K562 (cell line): Measurements from ENCODE around the gene SLC6A6. TPM values are rescaled to one million over a fixed set of nuclear protein-coding genes. Genes with fewer than 3 reads are reported as not detected.
A peak's percentile ranks its signal among the peaks of the same experiment; 100 is the strongest.

ENCODE experiments used
- CBX8 ChIP-seq: fragments of 200-600 bp; sonication (generic); IDR thresholded peaks from 2 replicates; pipeline ENCODE4 v1.6.1; 2012; ENCODE audit warnings: borderline replicate concordance, mixed run types, low read depth, mild to moderate bottlenecking, moderate library complexity, mixed read lengths, low read length, control low read depth, inconsistent platforms; ENCODE audit not compliant: poor library complexity, severe bottlenecking; ENCODE audit errors: extremely low read depth
- GABPB2 ChIP-seq: fragments of 250-450 bp; sonication (Bioruptor Pico); conservative IDR thresholded peaks from 2 replicates; pipeline ENCODE4 v1.5.1; 2021; ENCODE audit warnings: mild to moderate bottlenecking
- HNRNPH1 ChIP-seq: fragments of 200-400 bp; formaldehyde crosslinking; optimal IDR thresholded peaks from 2 replicates; pipeline ENCODE3; 2017; ENCODE audit warnings: low read depth, mild to moderate bottlenecking, low read length, moderate library complexity
- KAT7 ChIP-seq: sonication (generic); formaldehyde crosslinking; IDR thresholded peaks from 2 replicates; pipeline ENCODE4 v1.8.0; 2022; ENCODE audit warnings: missing genetic modification reagents, mild to moderate bottlenecking, borderline replicate concordance
- KDM4B ChIP-seq, 2 experiments: fragments of 450-650 bp in 1 of 2; sonication (generic) in 1 of 2; IDR thresholded peaks; 2 replicates each; pipeline ENCODE4 v1.6.1; 2016 to 2017; ENCODE audit warnings: borderline replicate concordance in 2 of 2, antibody characterized with exemption in 1 of 2, low read depth in 1 of 2, mild to moderate bottlenecking in 1 of 2
- L3MBTL2 ChIP-seq: fragments of 450-650 bp; IDR thresholded peaks from 2 replicates; pipeline ENCODE4 v1.6.1; 2016; ENCODE audit warnings: mild to moderate bottlenecking, moderate library complexity
- MAX ChIP-seq: sonication (generic); formaldehyde crosslinking; IDR thresholded peaks from 2 replicates; pipeline ENCODE4 v1.9.0; 2022; ENCODE audit warnings: mild to moderate bottlenecking, missing genetic modification reagents
- MEIS2 ChIP-seq: fragments of 450-650 bp; IDR thresholded peaks from 2 replicates; pipeline ENCODE4 v1.6.1; 2014; ENCODE audit warnings: mild to moderate bottlenecking; ENCODE audit not compliant: partially characterized antibody
- MTA1 ChIP-seq: fragments of 450-650 bp; IDR thresholded peaks from 2 replicates; pipeline ENCODE4 v1.6.1; 2017; ENCODE audit warnings: borderline replicate concordance
- NFATC3 ChIP-seq: fragments of 450-650 bp; IDR thresholded peaks from 2 replicates; pipeline ENCODE4 v1.6.1; 2017; ENCODE audit warnings: mild to moderate bottlenecking
- NFIX ChIP-seq: fragments of 250-450 bp; sonication (Bioruptor Pico); IDR thresholded peaks from 2 replicates; pipeline ENCODE4 v1.4.0; 2020; ENCODE audit warnings: low read depth, mild to moderate bottlenecking, moderate library complexity
- NUFIP1 ChIP-seq: fragments of 450-650 bp; IDR thresholded peaks from 2 replicates; pipeline ENCODE4 v1.6.1; 2018; ENCODE audit not compliant: partially characterized antibody
- POLR2AphosphoS5 ChIP-seq: IDR thresholded peaks from 2 replicates; pipeline ENCODE4 v1.6.1; 2011; ENCODE audit warnings: mild to moderate bottlenecking, low read depth, low read length, moderate library complexity; ENCODE audit not compliant: control insufficient read depth, insufficient read depth
- PYGO2 ChIP-seq: fragments of 450-650 bp; IDR thresholded peaks from 2 replicates; pipeline ENCODE4 v1.6.1; 2016; ENCODE audit warnings: mild to moderate bottlenecking, missing genetic modification characterization, moderate library complexity, missing compliant biosample characterization
- RBFOX2 ChIP-seq: fragments of 200-400 bp; formaldehyde crosslinking; IDR thresholded peaks from 2 replicates; pipeline ENCODE4 v1.6.1; 2017; ENCODE audit warnings: low read depth, mild to moderate bottlenecking, low read length, moderate library complexity
- SIX5 ChIP-seq, 2 experiments: IDR thresholded peaks; 2 replicates each; pipeline ENCODE4 v1.6.1; 2011; ENCODE audit warnings: low read length in 2 of 2, borderline replicate concordance in 1 of 2, low read depth in 1 of 2, mild to moderate bottlenecking in 1 of 2, moderate library complexity in 1 of 2; ENCODE audit not compliant: insufficient read depth in 1 of 2
- SMC3 ChIP-seq: conservative IDR thresholded peaks from 2 replicates; pipeline ENCODE4 v1.6.1; 2011; ENCODE audit warnings: low read depth, low read length, improper control_type of control experiment; ENCODE audit not compliant: insufficient read depth
- SNRNP70 ChIP-seq: fragments of 200-400 bp; formaldehyde crosslinking; optimal IDR thresholded peaks from 2 replicates; pipeline ENCODE3; 2017; ENCODE audit warnings: low read depth, low read length
- SPI1 ChIP-seq: IDR thresholded peaks from 2 replicates; pipeline ENCODE4 v1.6.1; 2011; ENCODE audit warnings: low read depth, low read length, control low read depth, borderline replicate concordance
- SRF ChIP-seq, 2 experiments: fragments of 250-450, 450-650 bp in 1 of 2; sonication (Bioruptor Pico) in 1 of 2; sonication (generic) in 1 of 2; formaldehyde crosslinking; IDR thresholded peaks; 2 replicates each; pipeline versions ENCODE4 v1.5.0 to v1.5.1; 2020 to 2022; ENCODE audit warnings: mild to moderate bottlenecking in 1 of 2, missing genetic modification reagents in 1 of 2
- TEAD1 ChIP-seq, 2 experiments: fragments of 450-650 bp in 1 of 2; sonication (generic) in 1 of 2; formaldehyde crosslinking; IDR thresholded peaks; 2 replicates each; pipeline versions ENCODE4 v1.4.0 to v1.8.0; 2020 to 2022; ENCODE audit warnings: mild to moderate bottlenecking in 2 of 2, missing genetic modification reagents in 1 of 2
- TRIM24 ChIP-seq, 2 experiments: fragments of 450-650 bp; IDR thresholded peaks; 2 replicates each; pipeline ENCODE4 v1.6.1; 2016
- TRIM28 ChIP-seq: fragments of 450-650 bp; IDR thresholded peaks from 2 replicates; pipeline ENCODE4 v1.6.1; 2017
- XRCC5 ChIP-seq: fragments of 200-400 bp; formaldehyde crosslinking; IDR thresholded peaks from 2 replicates; pipeline ENCODE4 v1.6.1; 2017; ENCODE audit warnings: low read depth, mild to moderate bottlenecking, low read length
- ZNF133 ChIP-seq: fragments of 250-450 bp; sonication (Bioruptor Pico); IDR thresholded peaks from 2 replicates; pipeline ENCODE4 v1.4.0; 2020; ENCODE audit warnings: mild to moderate bottlenecking
- ZNF140 ChIP-seq: fragments of 250-450 bp; sonication (Bioruptor Pico); IDR thresholded peaks from 2 replicates; pipeline ENCODE4 v1.8.0; 2021; ENCODE audit warnings: moderate library complexity, mild to moderate bottlenecking, inconsistent platforms
- ZNF274 ChIP-seq: IDR thresholded peaks from 2 replicates; pipeline ENCODE4 v1.6.1; 2011; ENCODE audit warnings: low read depth, mild to moderate bottlenecking, low read length, moderate library complexity, borderline replicate concordance
- ZNF324 ChIP-seq: fragments of 250-450 bp; sonication (Bioruptor Pico); IDR thresholded peaks from 2 replicates; pipeline ENCODE4 v1.4.0; 2020; ENCODE audit warnings: mild to moderate bottlenecking
- ZNF699 ChIP-seq: fragments of 250-450 bp; sonication (Bioruptor Pico); IDR thresholded peaks from 2 replicates; pipeline ENCODE4 v1.8.0; 2021; ENCODE audit warnings: mild to moderate bottlenecking, moderate library complexity; ENCODE audit not compliant: insufficient replicate concordance
- polyA plus RNA-seq, 8 experiments: library from polyadenylated mRNA; depleted of rRNA in 4 of 8; stranded (reverse) in 5 of 8; unstranded in 3 of 8; fragments of >200 nt; fragmentation: Nextera tagmentation in 2 of 8; fragmentation: Illumina TruSeq in 1 of 8; extraction: Ambion mirVana in 2 of 8; extraction: Trizol in 1 of 8; gene quantifications; 2 replicates each; pipeline versions ENCODE4 v1.2.1 to v1.2.3, GENCODE V29; 2011 to 2014; ENCODE audit warnings: inconsistent platforms in 1 of 8, missing spikeins in 1 of 8
- total RNA-seq, 7 experiments: library from RNA; depleted of rRNA in 6 of 7; stranded (reverse); fragments of >200 nt in 6 of 7; fragmentation: Illumina TruSeq in 2 of 7; extraction: Trizol in 2 of 7; gene quantifications; 2 replicates each; pipeline versions ENCODE4 v1.2.1 to v1.2.3, GENCODE V29; 2011 to 2021; ENCODE audit warnings: low replicate concordance in 1 of 7
- TF ChIP-seq, protein P1 (sequence below): fragments of 450-650 bp; IDR thresholded peaks from 2 replicates; pipeline ENCODE4 v1.6.1; 2016; ENCODE audit warnings: antibody characterized with exemption

SLC6A6 gene
- total and polyA plus RNA-seq, 9 of the 15 experiments (the other 6 are each of a cell fraction or from before 2014, with no cell fraction given), result 12.3 to 203 (median 93.2) TPM

DNA sequence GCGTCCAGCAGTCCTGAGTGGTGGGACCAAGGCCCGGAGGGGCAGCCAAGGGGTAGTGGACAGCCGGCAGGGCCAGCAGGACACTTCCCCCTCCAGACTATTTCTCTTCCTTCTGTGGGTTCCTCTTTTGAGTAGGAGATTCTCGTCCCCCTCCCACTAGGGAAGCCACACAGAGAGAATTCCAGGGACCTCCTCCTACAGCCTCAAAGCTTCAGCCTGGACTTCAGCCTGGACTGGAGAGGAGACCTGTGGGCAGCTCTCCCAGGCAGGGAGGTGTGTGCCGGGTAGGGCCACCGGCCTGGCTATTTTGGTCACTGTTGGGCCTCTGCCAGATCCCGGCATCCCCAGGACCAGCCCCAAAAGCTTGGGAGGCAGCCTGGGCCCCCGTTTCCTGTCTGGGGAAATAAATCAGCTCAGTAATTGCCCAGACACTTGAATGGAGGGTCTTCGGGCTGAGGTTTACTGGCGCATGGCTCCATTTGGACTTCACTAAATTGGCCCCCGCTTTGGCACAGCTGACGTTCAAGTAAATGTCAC, 1.3 kb downstream of the SLC6A6 start (continued):
- TF ChIP-seq SIX5 (IDR thresholded peaks at IDR 0.05; ENCODE audit: borderline replicate concordance in 1 of 2, insufficient read depth in 1 of 2, low read depth in 1 of 2, low read length in 2 of 2), result no peak
- TF ChIP-seq GABPB2 (CRISPR knock-in tag), result no peak
- TF ChIP-seq NFATC3, result no peak
- TF ChIP-seq, protein P1, sequence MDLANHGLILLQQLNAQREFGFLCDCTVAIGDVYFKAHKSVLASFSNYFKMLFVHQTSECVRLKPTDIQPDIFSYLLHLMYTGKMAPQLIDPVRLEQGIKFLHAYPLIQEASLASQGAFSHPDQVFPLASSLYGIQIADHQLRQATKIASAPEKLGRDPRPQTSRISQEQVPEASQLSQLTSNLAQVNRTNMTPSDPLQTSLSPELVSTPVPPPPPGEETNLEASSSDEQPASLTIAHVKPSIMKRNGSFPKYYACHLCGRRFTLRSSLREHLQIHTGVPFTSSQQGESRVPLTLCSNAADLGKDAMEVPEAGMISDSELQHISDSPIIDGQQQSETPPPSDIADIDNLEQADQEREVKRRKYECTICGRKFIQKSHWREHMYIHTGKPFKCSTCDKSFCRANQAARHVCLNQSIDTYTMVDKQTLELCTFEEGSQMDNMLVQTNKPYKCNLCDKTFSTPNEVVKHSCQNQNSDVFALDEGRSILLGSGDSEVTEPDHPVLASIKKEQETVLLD, result no peak
- no peak for TF ChIP-seq ZNF324 (CRISPR knock-in tag)
- no peak for TF ChIP-seq ZNF699 (CRISPR knock-in tag)
- TF ChIP-seq MEIS2, result peak; percentile 83
- no peak for TF ChIP-seq PYGO2
- TF ChIP-seq ZNF133 (CRISPR knock-in tag), result no peak
- no peak for TF ChIP-seq ZNF140 (CRISPR knock-in tag)
- TF ChIP-seq HNRNPH1, result no peak
- TF ChIP-seq SMC3, result no peak
- peak; percentile 97 for TF ChIP-seq SPI1
- TF ChIP-seq POLR2AphosphoS5, result 0 out of 2 replicates have a peak, but pooled peaks have one; percentile 6
- no peak for TF ChIP-seq NFIX (CRISPR knock-in tag)
- TF ChIP-seq SNRNP70, result no peak
- TF ChIP-seq NUFIP1, result no peak
- no peak for TF ChIP-seq TRIM24 (IDR thresholded peaks at IDR 0.05)
- no peak for TF ChIP-seq XRCC5
- peak in 1 of 2 experiments; percentile 34; a peak in 1 of 4 replicates for TF ChIP-seq SRF (CRISPR knock-in tag; IDR thresholded peaks at IDR 0.05)
- TF ChIP-seq MAX (CRISPR knock-in tag), result peak; percentile 2; the same call in 1 of the 2 replicates
- no peak for TF ChIP-seq ZNF274
- TF ChIP-seq KAT7 (CRISPR knock-in tag), result peak; percentile 48; the same call in 1 of the 2 replicates
- peak; percentile 12; the same call in 1 of the 2 replicates for TF ChIP-seq L3MBTL2
- no peak for TF ChIP-seq RBFOX2
- no peak for TF ChIP-seq TRIM28
- no peak for TF ChIP-seq MTA1
- no peak for TF ChIP-seq CBX8
- TF ChIP-seq TEAD1 (CRISPR knock-in tag; IDR thresholded peaks at IDR 0.05), result peak in 1 of 2 experiments; percentile 14; a peak in 1 of 4 replicates
- no peak for TF ChIP-seq KDM4B (IDR thresholded peaks at IDR 0.05; ENCODE audit: borderline replicate concordance in 2 of 2, low read depth in 1 of 2)
